GM12872 (cell line): ENCODE measurements around the gene RIT2.

ENCODE experiments used
- CTCF ChIP-seq: IDR thresholded peaks from 3 replicates; pipeline ENCODE4 v1.5.1; 2011; ENCODE audit warnings: low read depth, mild to moderate bottlenecking, low read length, moderate library complexity; ENCODE audit not compliant: insufficient read depth

Gene RIT2

GRCh38 chr18:43080671-43081070, 34.8 kb downstream of the RIT2 start:
- TF ChIP-seq CTCF: no peak

- no peak for TF ChIP-seq CTCF
Measured at GRCh38 chr18:43079422-43079821, 36.1 kb downstream of the RIT2 start.

- TF ChIP-seq CTCF: no peak
Measured at GRCh38 chr18:43078478-43079092, 36.9 kb downstream of the RIT2 start.

- no peak for TF ChIP-seq CTCF
Measured at GRCh38 chr18:43077510-43078308, 37.8 kb downstream of the RIT2 start.

- TF ChIP-seq CTCF: no peak
Measured at GRCh38 chr18:43073771-43074170, 41.7 kb downstream of the RIT2 start.

- no peak for TF ChIP-seq CTCF
Measured at GRCh38 chr18:43068781-43069180, 46.7 kb downstream of the RIT2 start.

GRCh38 chr18:43067570-43067969, 47.9 kb downstream of the RIT2 start:
- no peak for TF ChIP-seq CTCF
